SK-N-SH treated with all-trans-retinoic acid at 6 μM for 48 hours (cell line): ENCODE measurements around the gene INSRR.

Experiments
- ATAC-seq: fragments of 200-7000 bp; cut with Tn5 transposase; 3 replicates; pipeline ENCODE4 v1.9.1; 2020; ENCODE audit warnings: mild to moderate bottlenecking, moderate library complexity
- BACH2 ChIP-seq: fragments of 250-450 bp; sonication (Bioruptor Pico); IDR thresholded peaks from 2 replicates; pipeline ENCODE4 v1.9.0; 2021; ENCODE audit warnings: mild to moderate bottlenecking, borderline replicate concordance
- CREB5 ChIP-seq: fragments of 250-450 bp; sonication (Bioruptor Pico); IDR thresholded peaks from 2 replicates; pipeline ENCODE4 v1.5.1; 2020; ENCODE audit warnings: low read depth, mild to moderate bottlenecking, moderate library complexity
- CSDC2 ChIP-seq: fragments of 250-450 bp; sonication (Bioruptor Pico); IDR thresholded peaks from 2 replicates; pipeline ENCODE4 v1.5.0; 2020; ENCODE audit warnings: mild to moderate bottlenecking, moderate library complexity
- ESRRG ChIP-seq: fragments of 250-450 bp; sonication (Bioruptor Pico); IDR thresholded peaks from 2 replicates; pipeline ENCODE4 v1.6.1; 2021; ENCODE audit warnings: mild to moderate bottlenecking
- GLIS3 ChIP-seq: fragments of 250-450 bp; sonication (Bioruptor Pico); IDR thresholded peaks from 2 replicates; pipeline ENCODE4 v1.5.0; 2020; ENCODE audit warnings: mild to moderate bottlenecking, moderate library complexity
- OSR1 ChIP-seq: fragments of 250-450 bp; sonication (Bioruptor Pico); IDR thresholded peaks from 2 replicates; pipeline ENCODE4 v1.8.0; 2022; ENCODE audit warnings: moderate library complexity, mild to moderate bottlenecking, inconsistent platforms
- PATZ1 ChIP-seq: fragments of 250-450 bp; sonication (Bioruptor Pico); IDR thresholded peaks from 2 replicates; pipeline ENCODE4 v1.8.0; 2020; ENCODE audit warnings: mild to moderate bottlenecking, moderate library complexity, borderline replicate concordance
- POU6F1 ChIP-seq: fragments of 250-450 bp; sonication (Bioruptor Pico); IDR thresholded peaks from 2 replicates; pipeline ENCODE4 v1.8.0; 2021; ENCODE audit warnings: low read depth, mild to moderate bottlenecking, moderate library complexity, borderline replicate concordance
- PPARA ChIP-seq: fragments of 250-450 bp; sonication (Bioruptor Pico); IDR thresholded peaks from 2 replicates; pipeline ENCODE4 v1.5.0; 2020; ENCODE audit warnings: mild to moderate bottlenecking, borderline replicate concordance
- RARB ChIP-seq: fragments of 250-450 bp; sonication (Bioruptor Pico); IDR thresholded peaks from 2 replicates; pipeline ENCODE4 v1.8.0; 2021; ENCODE audit warnings: mild to moderate bottlenecking, moderate library complexity
- SNAI2 ChIP-seq: fragments of 250-450 bp; sonication (Bioruptor Pico); IDR thresholded peaks from 2 replicates; pipeline ENCODE4 v1.5.0; 2020; ENCODE audit warnings: mild to moderate bottlenecking, moderate library complexity
- TCF4 ChIP-seq: fragments of 250-450 bp; sonication (Bioruptor Pico); IDR thresholded peaks from 2 replicates; pipeline ENCODE4 v1.8.0; 2021; ENCODE audit warnings: mild to moderate bottlenecking, moderate library complexity, borderline replicate concordance
- TSHZ2 ChIP-seq: fragments of 250-450 bp; sonication (Bioruptor Pico); IDR thresholded peaks from 2 replicates; pipeline ENCODE4 v1.5.0; 2020; ENCODE audit warnings: mild to moderate bottlenecking, moderate library complexity
- ZC3H10 ChIP-seq: fragments of 250-450 bp; sonication (Bioruptor Pico); IDR thresholded peaks from 2 replicates; pipeline ENCODE4 v1.5.1; 2021; ENCODE audit warnings: mild to moderate bottlenecking, moderate library complexity
- ZFP3 ChIP-seq: fragments of 250-450 bp; sonication (Bioruptor Pico); IDR thresholded peaks from 2 replicates; pipeline ENCODE4 v1.5.0; 2020; ENCODE audit warnings: mild to moderate bottlenecking, moderate library complexity
- ZFP30 ChIP-seq: fragments of 450-650 bp; formaldehyde crosslinking; IDR thresholded peaks from 2 replicates; pipeline ENCODE4 v1.5.0; 2022; ENCODE audit warnings: mild to moderate bottlenecking, moderate library complexity
- ZNF70 ChIP-seq: fragments of 450-650 bp; formaldehyde crosslinking; IDR thresholded peaks from 2 replicates; pipeline ENCODE4 v1.5.0; 2020; ENCODE audit warnings: mild to moderate bottlenecking, moderate library complexity
- ZNF8 ChIP-seq: fragments of 450-650 bp; formaldehyde crosslinking; IDR thresholded peaks from 2 replicates; pipeline ENCODE4 v1.5.0; 2020; ENCODE audit warnings: mild to moderate bottlenecking, moderate library complexity

INSRR gene

GRCh38 chr1:156874572-156875340, 15.8 kb upstream of the INSRR start:
- ATAC-seq = no peak
- TF ChIP-seq ESRRG (CRISPR knock-in tag) (no peak), POU6F1 (no peak), CREB5 (no peak), ZC3H10 (CRISPR knock-in tag) (no peak), PATZ1 (CRISPR knock-in tag) (no peak), GLIS3 (CRISPR knock-in tag) (no peak), SNAI2 (no peak), PPARA (no peak), ZNF70 (CRISPR knock-in tag) (no peak), RARB (no peak), ZFP30 (no peak), OSR1 (CRISPR knock-in tag) (no peak)

- no peak for ATAC-seq
These were observed 15.2 kb upstream of the INSRR start for GRCh38 chr1:156874142-156874541.

GRCh38 chr1:156873659-156874058, 14.7 kb upstream of the INSRR start:
- no peak for ATAC-seq
- TF ChIP-seq PATZ1 (CRISPR knock-in tag) (no peak), OSR1 (CRISPR knock-in tag) (no peak), ZFP3 (no peak), SNAI2 (no peak), ESRRG (CRISPR knock-in tag) (no peak), TCF4 (CRISPR knock-in tag) (no peak), PPARA (no peak), CSDC2 (CRISPR knock-in tag) (no peak), GLIS3 (CRISPR knock-in tag) (no peak), POU6F1 (no peak), RARB (no peak), ZC3H10 (CRISPR knock-in tag) (no peak)
- TF ChIP-seq, all 23 proteins: peak for 0

More at GRCh38 chr1:156874142-156874541, 15.2 kb upstream of the INSRR start:
- no peak for TF ChIP-seq RARB
- no peak for TF ChIP-seq ZNF8 (CRISPR knock-in tag)
- TF ChIP-seq, all 23 proteins: peak for 0

GRCh38 chr1:156869455-156869854, 10.5 kb upstream of the INSRR start:
- no peak for ATAC-seq
- TF ChIP-seq CREB5 = no peak
- no peak for TF ChIP-seq GLIS3 (CRISPR knock-in tag)
- no peak for TF ChIP-seq TSHZ2 (CRISPR knock-in tag)
- TF ChIP-seq BACH2 = no peak
- no peak for TF ChIP-seq ZFP30
- TF ChIP-seq ZNF70 (CRISPR knock-in tag) = no peak
- TF ChIP-seq CSDC2 (CRISPR knock-in tag) = no peak
- no peak for TF ChIP-seq ZNF8 (CRISPR knock-in tag)
- no peak for TF ChIP-seq TCF4 (CRISPR knock-in tag)
- no peak for TF ChIP-seq ESRRG (CRISPR knock-in tag)
- no peak for TF ChIP-seq PPARA
- no peak for TF ChIP-seq RARB
- no peak for TF ChIP-seq ZFP3
- TF ChIP-seq POU6F1 = no peak
- TF ChIP-seq OSR1 (CRISPR knock-in tag) = no peak
